Activated CD4-positive, alpha-beta T cell treated with anti-CD3 and anti-CD28 coated beads for 24 hours (primary cell): Measurements from ENCODE around the gene LTF.
"Not testable (repeated sequence)": the region's sequence is repeated elsewhere in the genome, so short reads cannot be mapped to it uniquely, and the experiment has no call there.

Experiments
- DNase-seq, 2 donors: peaks; one replicate each; pipeline ENCODE4 v3.0.0-alpha.2; 2020; ENCODE audit warnings: low read depth in 2 of 2

The LTF gene

GRCh38 chr3:46464326-46465195, at the start of gene LTF:
Gene LTF (minus strand): TSS chr3:46464905. CDS start chr3:46464867, 38 bp downstream.
- DNase-seq: no peak

GRCh38 chr3:46512191-46512749, 47.6 kb upstream of the LTF start:
- no peak for DNase-seq

DNA sequence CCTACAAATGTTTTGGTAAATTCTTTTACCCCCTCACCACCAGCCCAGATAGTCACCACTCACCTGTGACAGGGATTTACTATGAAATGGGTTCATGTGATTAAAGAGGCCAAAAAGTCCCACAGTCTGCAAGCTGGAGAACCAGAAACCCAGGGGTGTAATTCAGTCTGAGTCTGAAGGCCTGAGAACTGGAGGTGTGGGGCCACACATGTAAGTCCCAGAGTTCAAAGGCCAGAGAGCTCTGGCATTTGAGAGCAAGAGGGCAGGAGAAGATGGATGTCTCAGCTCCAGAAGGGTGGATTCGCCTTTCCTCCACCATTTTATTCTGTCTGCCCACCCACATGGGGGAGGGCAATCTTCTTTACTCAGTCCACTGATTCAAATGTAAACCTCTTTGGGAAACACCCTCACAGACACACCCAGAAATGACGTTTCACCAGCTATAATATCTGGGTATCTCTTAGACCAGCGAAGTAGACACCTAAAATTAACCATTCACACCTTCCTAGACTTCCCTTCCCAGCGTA, 45.0 kb upstream of the LTF start:
- no peak for DNase-seq

- DNase-seq: no peak
Measured at GRCh38 chr3:46508850-46509591, 44.3 kb upstream of the LTF start.

GRCh38 chr3:46506526-46506925, 41.8 kb upstream of the LTF start:
- DNase-seq: no peak

DNA sequence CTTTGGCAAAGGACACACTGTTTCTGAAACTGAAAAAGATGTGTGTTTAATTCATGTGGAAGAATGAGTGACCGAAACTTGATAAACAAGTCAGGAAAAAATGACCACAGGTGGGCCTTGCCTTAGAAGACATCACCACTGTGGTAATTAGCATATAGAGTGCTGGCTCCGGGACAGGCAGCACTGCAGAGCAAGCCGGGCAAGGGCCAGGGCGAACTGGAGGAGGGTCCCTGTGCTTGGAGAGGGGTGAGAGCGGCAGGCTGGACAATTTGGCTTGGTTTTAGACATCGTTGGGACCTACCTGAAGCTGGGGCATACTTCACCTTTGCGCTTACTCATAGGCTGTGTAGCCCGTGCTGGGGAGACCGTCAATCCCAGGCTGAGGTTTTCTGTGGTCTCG, 41.2 kb upstream of the LTF start:
- no peak for DNase-seq

DNA sequence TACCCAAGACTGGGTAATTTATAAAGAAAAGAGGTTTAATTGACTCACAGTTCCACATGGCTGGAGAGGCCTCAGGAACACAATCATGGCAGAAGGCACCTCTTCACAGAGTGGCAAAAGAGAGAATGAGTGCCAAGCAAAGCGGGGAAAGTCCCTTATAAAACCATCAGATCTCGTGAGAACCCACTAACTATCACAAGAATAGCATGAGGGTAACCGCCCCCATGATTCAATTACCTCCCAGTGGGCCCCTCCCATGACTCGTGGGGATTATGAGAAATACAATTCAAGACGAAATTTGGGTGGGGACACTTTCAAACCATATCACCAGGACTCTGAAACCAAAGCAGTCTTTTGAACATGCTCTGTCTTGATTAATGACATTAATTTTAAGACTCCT, 40.1 kb upstream of the LTF start:
- peak; percentile 8 to 29 for DNase-seq

DNA sequence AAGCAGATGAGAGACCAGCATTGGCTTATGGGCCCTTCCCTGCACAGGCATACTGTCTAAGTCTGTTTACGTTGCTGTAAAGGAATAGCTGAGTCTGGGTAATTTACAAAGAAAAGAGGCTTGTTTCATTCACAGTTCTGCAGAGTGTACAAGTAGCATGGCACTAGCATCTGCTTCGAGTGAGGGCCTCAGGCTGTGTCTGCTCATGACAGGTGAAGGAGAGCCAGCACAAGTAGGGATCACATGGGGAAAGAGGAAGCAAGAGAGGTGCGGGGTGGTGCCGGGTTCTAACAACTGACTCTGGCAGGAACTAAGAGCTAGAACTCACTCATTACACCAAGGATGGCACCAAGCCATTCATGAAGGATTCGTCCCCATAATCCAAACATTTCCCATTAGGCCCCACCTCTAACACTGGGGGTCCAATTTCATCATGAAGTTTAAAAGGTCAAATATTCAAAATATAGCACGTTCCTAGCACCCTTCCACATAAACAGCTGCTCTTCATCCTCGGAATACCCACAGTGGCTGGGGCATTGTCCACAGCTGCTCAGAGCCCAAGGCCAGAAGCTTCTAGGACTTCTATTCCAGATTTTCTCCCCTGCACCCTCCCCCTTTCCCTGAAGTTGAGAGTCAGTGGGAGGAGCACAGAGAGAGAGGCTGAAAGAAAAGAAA, 38.6 kb upstream of the LTF start:
- no peak for DNase-seq

DNA sequence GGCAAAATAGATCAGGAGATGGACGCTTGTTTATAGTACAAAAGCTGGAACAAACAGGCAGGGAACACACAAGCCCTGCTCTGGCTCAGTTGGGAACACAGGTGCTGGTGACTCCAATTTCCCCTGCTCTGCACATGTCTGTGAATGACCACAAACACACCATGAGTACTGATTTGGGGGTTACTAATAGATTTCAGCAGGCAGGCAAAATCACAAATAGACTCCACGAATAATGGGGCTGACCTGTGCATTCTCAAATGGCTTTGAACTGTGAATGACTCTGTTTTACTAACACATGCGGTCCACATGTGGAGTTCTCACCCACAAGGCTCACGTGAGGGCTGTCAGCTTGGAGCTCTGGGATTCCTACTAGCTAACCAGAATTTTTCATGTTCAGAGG, 37.0 kb upstream of the LTF start:
- DNase-seq: no peak

DNA sequence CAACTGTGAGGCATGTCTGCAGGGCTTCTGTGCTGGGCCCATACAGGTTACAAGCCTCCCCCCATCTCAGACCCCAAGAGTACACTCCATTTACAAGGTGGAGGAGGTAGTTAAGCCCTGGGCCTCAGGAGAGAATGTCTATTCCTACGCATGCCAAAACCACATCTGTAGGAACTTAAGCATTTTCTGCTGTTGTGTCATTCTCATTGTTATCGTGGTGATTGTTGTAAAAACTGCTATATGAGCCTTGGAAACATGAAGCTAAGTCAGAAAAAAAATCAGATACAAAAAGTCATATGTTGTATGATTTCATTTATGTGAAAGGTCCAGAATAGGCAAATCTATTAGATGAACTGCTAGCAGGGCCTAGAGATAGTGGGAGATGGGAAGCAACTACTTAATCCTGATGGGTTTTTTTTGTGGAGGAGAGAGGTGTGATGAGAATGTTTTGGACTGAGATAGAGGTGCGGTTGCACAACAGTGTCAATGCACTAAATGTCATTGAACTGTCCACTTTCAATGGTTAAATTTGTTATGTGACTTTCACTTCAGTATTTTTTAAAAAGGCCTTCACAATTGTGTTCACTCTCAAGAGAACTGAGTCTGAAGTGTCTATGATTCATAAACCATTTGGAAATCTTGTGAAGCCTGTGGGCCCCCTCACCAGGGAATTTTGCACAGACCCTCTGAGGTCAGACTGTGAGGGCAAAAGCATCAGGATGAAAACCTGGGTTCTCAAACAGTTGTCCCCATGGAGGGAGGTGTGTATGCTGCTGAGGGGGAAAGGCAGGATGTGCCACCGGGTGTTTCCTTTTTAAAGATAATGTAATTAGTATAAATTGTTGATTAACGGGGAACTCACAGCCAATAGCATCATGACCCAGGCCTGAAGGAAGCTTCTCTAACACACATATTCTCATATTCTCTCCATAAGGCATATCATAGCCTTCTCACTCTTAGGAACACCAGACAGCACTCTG, 36.2 kb upstream of the LTF start:
- no peak for DNase-seq

DNA sequence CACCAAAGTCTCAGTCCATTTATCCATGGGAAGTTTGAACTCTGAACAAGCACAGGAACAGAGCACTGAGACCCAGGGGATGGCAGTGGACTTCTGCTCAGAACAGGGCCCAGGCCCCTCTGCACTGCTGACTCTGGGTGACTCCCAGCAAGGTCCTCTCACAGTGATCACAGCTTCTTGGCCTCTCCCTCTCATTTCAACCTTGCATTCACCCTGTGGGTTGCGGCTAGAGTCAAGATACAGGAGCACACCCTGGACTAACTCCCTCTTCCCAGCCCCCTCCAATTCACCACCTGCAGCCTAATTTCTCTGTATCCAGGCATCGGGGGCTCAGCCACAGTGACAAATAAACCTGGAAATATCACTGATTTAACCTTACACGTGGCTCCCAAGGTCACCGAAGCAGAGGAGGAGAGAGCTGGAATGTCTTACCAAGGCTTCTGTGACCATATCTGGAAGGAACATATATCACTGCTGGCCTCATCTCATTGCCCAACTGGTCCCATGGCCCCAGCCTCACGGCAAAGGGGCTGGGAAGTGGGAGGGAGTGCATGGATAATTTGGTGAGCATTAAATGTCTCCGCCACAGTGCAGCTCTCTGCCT, 34.3 kb upstream of the LTF start:
- no peak for DNase-seq

GRCh38 chr3:46497556-46498265, 33.0 kb upstream of the LTF start, which contains the start of gene RTP3:
Gene RTP3 (plus strand): TSS chr3:46497976. CDS start chr3:46498063, 87 bp downstream.
- no peak for DNase-seq

DNA sequence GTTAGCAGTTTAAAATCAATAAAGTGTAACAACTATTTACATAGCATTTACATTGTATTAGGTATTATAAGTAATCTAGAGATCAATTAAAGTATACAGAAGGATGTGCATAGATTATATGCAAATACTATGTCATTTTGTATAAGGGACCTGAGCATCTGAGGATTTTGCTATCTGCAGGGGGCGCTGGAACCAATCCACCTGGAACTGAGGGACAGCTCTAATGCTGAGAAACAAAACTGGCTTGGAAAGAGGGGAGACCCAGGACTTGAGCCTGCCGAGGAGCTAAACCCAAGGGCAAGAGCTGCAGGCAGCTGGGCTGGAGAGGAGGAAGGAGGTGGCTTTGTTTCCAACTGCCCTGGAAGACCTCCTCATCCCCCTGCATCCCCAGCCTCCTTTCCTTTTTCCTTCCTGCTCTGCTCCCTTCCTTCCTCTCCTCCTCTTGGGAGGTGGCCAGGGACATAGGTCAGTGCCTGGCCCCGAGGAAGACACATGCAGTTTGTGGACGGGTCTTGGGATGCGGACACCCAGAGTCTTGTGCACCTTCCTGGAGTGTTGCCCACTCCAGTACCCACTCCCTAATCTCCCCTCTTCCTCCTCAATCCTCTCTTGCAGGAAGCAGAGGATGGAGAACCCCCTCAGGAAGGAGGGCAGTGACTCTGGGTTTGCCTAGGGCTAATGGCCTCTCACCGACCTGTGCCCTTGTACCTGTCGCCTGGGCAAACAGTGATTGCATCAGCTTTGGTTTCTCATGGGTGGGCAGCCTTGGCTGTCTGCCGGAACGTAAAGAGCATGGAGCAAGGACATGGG, 32.2 kb upstream of the LTF start:
- peak; percentile 11 to 29 for DNase-seq

GRCh38 chr3:46495901-46496456, 31.3 kb upstream of the LTF start:
- DNase-seq: no peak

DNA sequence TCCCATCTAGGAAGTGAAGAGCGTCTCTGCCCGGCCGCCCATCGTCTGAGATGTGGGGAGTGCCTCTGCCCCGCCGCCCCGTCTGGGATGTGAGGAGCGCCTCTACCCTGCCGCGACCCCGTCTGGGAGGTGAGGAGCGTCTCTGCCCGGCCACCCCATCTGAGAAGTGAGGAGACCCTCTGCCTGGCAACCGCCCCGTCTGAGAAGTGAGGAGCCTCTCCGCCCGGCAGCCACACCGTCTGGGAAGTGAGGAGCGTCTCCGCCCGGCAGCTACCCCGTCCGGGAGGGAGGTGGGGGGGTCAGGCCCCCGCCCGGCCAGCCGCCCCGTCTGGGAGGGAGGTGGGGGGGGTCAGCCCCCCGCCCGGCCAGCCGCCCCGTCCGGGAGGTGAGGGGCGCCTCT, 29.8 kb upstream of the LTF start:
- not testable (repeated sequence) for DNase-seq

- no peak for DNase-seq
Measured at GRCh38 chr3:46492890-46493547, 28.3 kb upstream of the LTF start.
